Stimulated activated CD8-positive, alpha-beta memory T cell treated with anti-CD3 and anti-CD28 coated beads, Interleukin-7, amount 100 ng/mL, for 1 hour (primary cell): Measurements from ENCODE around the gene KLK4.

Experiments used
- DNase-seq, 2 donors: peaks; one replicate each; pipeline ENCODE4 v3.0.0-alpha.2; 2020; ENCODE audit warnings: low read depth in 2 of 2

Gene KLK4

GRCh38 chr19:50880241-50880640 lies 31.0 kb downstream of the KLK4 start:
- no peak for DNase-seq

- no peak for DNase-seq
These were observed 32.3 kb downstream of the KLK4 start for GRCh38 chr19:50878851-50879250.

- no peak for DNase-seq
These were observed 33.9 kb downstream of the KLK4 start for GRCh38 chr19:50877338-50877737.

DNA sequence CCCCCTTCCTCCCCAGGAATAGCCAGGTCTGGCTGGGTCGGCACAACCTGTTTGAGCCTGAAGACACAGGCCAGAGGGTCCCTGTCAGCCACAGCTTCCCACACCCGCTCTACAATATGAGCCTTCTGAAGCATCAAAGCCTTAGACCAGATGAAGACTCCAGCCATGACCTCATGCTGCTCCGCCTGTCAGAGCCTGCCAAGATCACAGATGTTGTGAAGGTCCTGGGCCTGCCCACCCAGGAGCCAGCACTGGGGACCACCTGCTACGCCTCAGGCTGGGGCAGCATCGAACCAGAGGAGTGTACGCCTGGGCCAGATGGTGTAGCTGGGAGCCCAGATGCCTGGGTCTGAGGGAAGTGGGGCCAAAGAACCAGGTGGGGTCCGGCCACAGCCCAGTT lies 34.7 kb downstream of the KLK4 start:
- no peak for DNase-seq

DNA sequence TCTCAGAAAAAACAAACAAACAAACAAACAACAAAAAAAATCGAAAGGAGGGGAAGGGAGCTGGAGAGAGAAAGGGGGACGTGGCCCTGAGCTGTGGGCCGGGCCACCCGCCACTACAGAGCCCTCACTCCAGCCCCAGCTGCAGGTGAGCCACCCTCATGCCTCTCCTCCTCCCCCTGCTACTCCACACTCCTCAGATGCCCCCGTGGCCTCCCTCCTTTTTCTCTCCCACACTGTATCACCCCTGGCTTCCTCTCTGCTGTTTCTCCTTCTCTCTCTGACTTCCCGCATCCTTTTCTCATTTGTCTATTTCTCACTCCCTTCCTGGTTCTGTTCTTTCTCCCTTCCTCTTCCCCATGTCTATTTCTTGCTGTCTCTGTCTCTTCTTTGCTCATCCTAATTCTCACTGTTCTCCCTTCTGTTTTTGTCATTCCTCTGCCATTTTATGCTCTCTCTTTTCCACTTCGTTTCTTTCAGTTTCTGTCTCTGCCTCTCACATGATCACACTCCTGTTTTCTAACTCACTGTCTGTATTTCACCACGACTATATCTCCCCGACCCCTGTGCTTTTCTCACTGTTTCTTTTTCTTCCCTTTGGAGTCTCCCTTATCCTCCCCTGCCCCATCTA lies 35.3 kb downstream of the KLK4 start:
- no peak for DNase-seq

GRCh38 chr19:50874211-50874610 lies 37.0 kb downstream of the KLK4 start:
- DNase-seq = no peak

DNA sequence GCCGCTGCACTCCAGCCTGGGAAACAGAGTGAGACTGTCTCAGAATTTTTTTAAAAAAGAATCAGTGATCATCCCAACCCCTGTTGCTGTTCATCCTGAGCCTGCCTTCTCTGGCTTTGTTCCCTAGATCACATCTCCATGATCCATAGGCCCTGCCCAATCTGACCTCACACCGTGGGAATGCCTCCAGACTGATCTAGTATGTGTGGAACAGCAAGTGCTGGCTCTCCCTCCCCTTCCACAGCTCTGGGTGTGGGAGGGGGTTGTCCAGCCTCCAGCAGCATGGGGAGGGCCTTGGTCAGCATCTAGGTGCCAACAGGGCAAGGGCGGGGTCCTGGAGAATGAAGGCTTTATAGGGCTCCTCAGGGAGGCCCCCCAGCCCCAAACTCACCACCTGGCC lies 38.1 kb downstream of the KLK4 start, which contains the start of gene KLK2:
Gene KLK2 (plus strand): TSS at position 384 of the 400 bp plus-strand sequence. CDS start 35 bp downstream, outside the sequence.
- no peak for DNase-seq

DNA sequence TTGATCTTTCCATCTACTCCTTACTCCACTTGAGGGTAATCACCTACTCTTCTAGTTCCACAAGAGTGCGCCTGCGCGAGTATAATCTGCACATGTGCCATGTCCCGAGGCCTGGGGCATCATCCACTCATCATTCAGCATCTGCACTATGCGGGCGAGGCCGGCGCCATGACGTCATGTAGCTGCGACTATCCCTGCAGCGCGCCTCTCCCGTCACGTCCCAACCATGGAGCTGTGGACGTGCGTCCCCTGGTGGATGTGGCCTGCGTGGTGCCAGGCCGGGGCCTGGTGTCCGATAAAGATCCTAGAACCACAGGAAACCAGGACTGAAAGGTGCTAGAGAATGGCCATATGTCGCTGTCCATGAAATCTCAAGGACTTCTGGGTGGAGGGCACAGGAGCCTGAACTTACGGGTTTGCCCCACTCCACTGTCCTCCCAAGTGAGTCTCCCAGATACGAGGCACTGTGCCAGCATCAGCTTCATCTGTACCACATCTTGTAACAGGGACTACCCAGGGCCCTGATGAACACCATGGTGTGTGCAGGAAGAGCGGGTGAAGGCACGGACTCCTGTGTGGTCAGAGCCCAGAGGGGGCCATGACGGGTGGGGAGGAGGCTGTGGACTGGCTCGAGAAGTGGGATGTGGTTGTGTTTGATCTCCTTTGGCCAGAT lies 40.6 kb downstream of the KLK4 start:
- no peak for DNase-seq

DNA sequence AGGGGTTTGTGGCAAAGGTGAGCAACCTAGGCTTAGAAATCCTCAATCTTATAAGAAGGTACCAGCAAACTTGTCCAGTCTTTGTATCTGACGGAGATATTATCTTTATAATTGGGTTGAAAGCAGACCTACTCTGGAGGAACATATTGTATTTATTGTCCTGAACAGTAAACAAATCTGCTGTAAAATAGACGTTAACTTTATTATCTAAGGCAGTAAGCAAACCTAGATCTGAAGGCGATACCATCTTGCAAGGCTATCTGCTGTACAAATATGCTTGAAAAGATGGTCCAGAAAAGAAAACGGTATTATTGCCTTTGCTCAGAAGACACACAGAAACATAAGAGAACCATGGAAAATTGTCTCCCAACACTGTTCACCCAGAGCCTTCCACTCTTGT lies 41.7 kb downstream of the KLK4 start:
- no peak for DNase-seq

- DNase-seq = no peak
These were observed 49.5 kb downstream of the KLK4 start for GRCh38 chr19:50861496-50862286.

- DNase-seq = no peak
These were observed 50.2 kb downstream of the KLK4 start for GRCh38 chr19:50861010-50861409.

GRCh38 chr19:50859849-50860248 lies 51.3 kb downstream of the KLK4 start:
- no peak for DNase-seq

DNA sequence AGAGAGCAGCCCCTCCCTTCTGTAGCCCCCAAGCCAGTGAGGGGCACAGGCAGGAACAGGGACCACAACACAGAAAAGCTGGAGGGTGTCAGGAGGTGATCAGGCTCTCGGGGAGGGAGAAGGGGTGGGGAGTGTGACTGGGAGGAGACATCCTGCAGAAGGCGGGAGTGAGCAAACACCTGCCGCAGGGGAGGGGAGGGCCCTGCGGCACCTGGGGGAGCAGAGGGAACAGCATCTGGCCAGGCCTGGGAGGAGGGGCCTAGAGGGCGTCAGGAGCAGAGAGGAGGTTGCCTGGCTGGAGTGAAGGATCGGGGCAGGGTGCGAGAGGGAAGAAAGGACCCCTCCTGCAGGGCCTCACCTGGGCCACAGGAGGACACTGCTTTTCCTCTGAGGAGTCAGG lies 52.3 kb downstream of the KLK4 start:
- no peak for DNase-seq

DNA sequence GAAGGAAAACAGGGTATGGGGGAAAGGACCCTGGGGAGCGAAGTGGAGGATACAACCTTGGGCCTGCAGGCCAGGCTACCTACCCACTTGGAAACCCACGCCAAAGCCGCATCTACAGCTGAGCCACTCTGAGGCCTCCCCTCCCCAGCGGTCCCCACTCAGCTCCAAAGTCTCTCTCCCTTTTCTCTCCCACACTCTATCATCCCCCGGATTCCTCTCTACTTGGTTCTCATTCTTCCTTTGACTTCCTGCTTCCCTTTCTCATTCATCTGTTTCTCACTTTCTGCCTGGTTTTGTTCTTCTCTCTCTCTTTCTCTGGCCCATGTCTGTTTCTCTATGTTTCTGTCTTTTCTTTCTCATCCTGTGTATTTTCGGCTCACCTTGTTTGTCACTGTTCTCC lies 53.8 kb downstream of the KLK4 start:
- DNase-seq = no peak
